Muscle layer of colon (tissue), 2 donors: Measurements from ENCODE around the gene DHCR24.

Source experiments
- H3K27ac ChIP-seq: one replicate; pipeline ENCODE4 v1.7.0; 2013; ENCODE audit warnings: low read depth, mild to moderate bottlenecking, low read length, moderate library complexity
- H3K27me3 ChIP-seq, 2 donors: one replicate each; pipeline ENCODE4 v1.7.0; 2013; ENCODE audit warnings: low read length in 2 of 2, mild to moderate bottlenecking in 2 of 2; ENCODE audit not compliant: insufficient read depth in 2 of 2, control insufficient read depth in 1 of 2
- H3K36me3 ChIP-seq: one replicate; pipeline ENCODE4 v1.7.0; 2013; ENCODE audit warnings: mild to moderate bottlenecking, low read length; ENCODE audit not compliant: insufficient read depth
- H3K4me1 ChIP-seq: one replicate; pipeline ENCODE4 v1.7.0; 2013; ENCODE audit warnings: mild to moderate bottlenecking, low read length; ENCODE audit not compliant: insufficient read depth
- H3K4me3 ChIP-seq, 2 donors: one replicate each; pipeline ENCODE4 v1.7.0; 2013; ENCODE audit warnings: low read length in 2 of 2, low read depth in 1 of 2, mild to moderate bottlenecking in 1 of 2, moderate library complexity in 1 of 2
- H3K9ac ChIP-seq: one replicate; pipeline ENCODE4 v1.7.0; 2013; ENCODE audit warnings: low read length
- H3K9me3 ChIP-seq: one replicate; pipeline ENCODE4 v1.7.0; 2013; ENCODE audit warnings: mild to moderate bottlenecking, low read length
- donor health status: abdominal sarcoma.
- donor health status: Adenocarcinoma of cecum.

The DHCR24 gene

GRCh38 chr1:54849219-54850068, 37.6 kb downstream of the DHCR24 start:
- Histone ChIP-seq H3K27ac (no peak overlapping the region), H3K9ac (no peak overlapping the region), H3K4me1 (no peaks in the 10 kb centered on the region), H3K4me3 (no peak overlapping the region), H3K9me3 (no peaks in the 10 kb centered on the region), H3K27me3 (no peaks in the 10 kb centered on the region), H3K36me3 (no peaks in the 10 kb centered on the region)

GRCh38 chr1:54848134-54848948, 38.7 kb downstream of the DHCR24 start:
- Histone ChIP-seq H3K4me1 (no peaks in the 10 kb centered on the region), H3K9me3 (no peaks in the 10 kb centered on the region), H3K9ac (no peak overlapping the region), H3K27me3 (no peaks in the 10 kb centered on the region), H3K4me3 (no peak overlapping the region), H3K36me3 (no peaks in the 10 kb centered on the region), H3K27ac (no peak overlapping the region)

GRCh38 chr1:54846716-54847284, 40.2 kb downstream of the DHCR24 start:
- no peaks in the 10 kb centered on the region for H3K27me3 ChIP-seq
- no peaks in the 10 kb centered on the region for H3K36me3 ChIP-seq
- no peak overlapping the region for H3K4me3 ChIP-seq
- no peak overlapping the region for H3K27ac ChIP-seq
- no peaks in the 10 kb centered on the region for H3K4me1 ChIP-seq
- H3K9ac ChIP-seq, result no peak overlapping the region
- H3K9me3 ChIP-seq, result no peaks in the 10 kb centered on the region

- H3K27ac ChIP-seq, result no peak overlapping the region
- no peaks in the 10 kb centered on the region for H3K27me3 ChIP-seq
- no peak overlapping the region for H3K9ac ChIP-seq
- no peaks in the 10 kb centered on the region for H3K4me1 ChIP-seq
- H3K36me3 ChIP-seq, result no peaks in the 10 kb centered on the region
- H3K4me3 ChIP-seq, result no peak overlapping the region
- no peaks in the 10 kb centered on the region for H3K9me3 ChIP-seq
Measured at GRCh38 chr1:54846301-54846700, 40.7 kb downstream of the DHCR24 start.

GRCh38 chr1:54845772-54846171, 41.2 kb downstream of the DHCR24 start:
- no peaks in the 10 kb centered on the region for H3K9me3 ChIP-seq
- no peaks in the 10 kb centered on the region for H3K4me1 ChIP-seq
- H3K4me3 ChIP-seq, result no peak overlapping the region
- H3K27ac ChIP-seq, result no peak overlapping the region
- no peaks in the 10 kb centered on the region for H3K27me3 ChIP-seq
- no peaks in the 10 kb centered on the region for H3K36me3 ChIP-seq
- H3K9ac ChIP-seq, result no peak overlapping the region

- H3K36me3 ChIP-seq, result no peaks in the 10 kb centered on the region
- no peaks in the 10 kb centered on the region for H3K27me3 ChIP-seq
- H3K4me1 ChIP-seq, result no peaks in the 10 kb centered on the region
- H3K9ac ChIP-seq, result no peak overlapping the region
- H3K27ac ChIP-seq, result no peak overlapping the region
- H3K9me3 ChIP-seq, result no peaks in the 10 kb centered on the region
- H3K4me3 ChIP-seq, result no peak overlapping the region
Measured at GRCh38 chr1:54844564-54844963, 42.4 kb downstream of the DHCR24 start.

- no peaks in the 10 kb centered on the region for H3K27me3 ChIP-seq
- no peaks in the 10 kb centered on the region for H3K4me1 ChIP-seq
- no peak overlapping the region for H3K4me3 ChIP-seq
- H3K9me3 ChIP-seq, result no peaks in the 10 kb centered on the region
- H3K36me3 ChIP-seq, result no peaks in the 10 kb centered on the region
- H3K27ac ChIP-seq, result no peak overlapping the region
- no peak overlapping the region for H3K9ac ChIP-seq
Measured at GRCh38 chr1:54843449-54843848, 43.5 kb downstream of the DHCR24 start.

GRCh38 chr1:54842963-54843362, 44.0 kb downstream of the DHCR24 start:
- Histone ChIP-seq H3K9ac (no peak overlapping the region), H3K36me3 (no peaks in the 10 kb centered on the region), H3K9me3 (no peaks in the 10 kb centered on the region), H3K4me3 (no peak overlapping the region), H3K27me3 (no peaks in the 10 kb centered on the region), H3K27ac (no peak overlapping the region), H3K4me1 (no peaks in the 10 kb centered on the region)

GRCh38 chr1:54842206-54842915, 44.6 kb downstream of the DHCR24 start:
- H3K27me3 ChIP-seq, result no peaks in the 10 kb centered on the region

GRCh38 chr1:54839824-54840223, 47.2 kb downstream of the DHCR24 start:
- Histone ChIP-seq H3K9ac (no peak overlapping the region), H3K36me3 (no peaks in the 10 kb centered on the region), H3K27ac (no peak overlapping the region), H3K9me3 (no peaks in the 10 kb centered on the region), H3K27me3 (no peaks in the 10 kb centered on the region), H3K4me1 (no peaks in the 10 kb centered on the region), H3K4me3 (no peak overlapping the region)

More at GRCh38 chr1:54842206-54842915, 44.6 kb downstream of the DHCR24 start:
- H3K4me3 ChIP-seq, result no peak overlapping the region
- no peak overlapping the region for H3K9ac ChIP-seq
- no peak overlapping the region for H3K27ac ChIP-seq
- H3K9me3 ChIP-seq, result no peaks in the 10 kb centered on the region
- no peaks in the 10 kb centered on the region for H3K36me3 ChIP-seq
- no peaks in the 10 kb centered on the region for H3K4me1 ChIP-seq

GRCh38 chr1:54838565-54839180, 48.3 kb downstream of the DHCR24 start:
- no peak overlapping the region for H3K4me3 ChIP-seq
- no peaks in the 10 kb centered on the region for H3K9me3 ChIP-seq
- no peaks in the 10 kb centered on the region for H3K36me3 ChIP-seq
- no peak overlapping the region for H3K9ac ChIP-seq
- no peaks in the 10 kb centered on the region for H3K4me1 ChIP-seq
- H3K27ac ChIP-seq, result no peak overlapping the region
- no peaks in the 10 kb centered on the region for H3K27me3 ChIP-seq
